A549 (cell line): ENCODE results near the gene FAM118B.

Source experiments
- EHF ChIP-seq: fragments of 250-450 bp; sonication (Bioruptor Pico); IDR thresholded peaks from 2 replicates; pipeline ENCODE4 v1.5.0; 2020; ENCODE audit warnings: mild to moderate bottlenecking
- HDAC2 ChIP-seq: fragments of 200-600 bp; sonication (generic); IDR thresholded peaks from 2 replicates; pipeline ENCODE4 v1.6.1; 2016
- HOXA7 ChIP-seq: fragments of 250-450 bp; sonication (Bioruptor Pico); IDR thresholded peaks from 2 replicates; pipeline ENCODE4 v1.5.0; 2020; ENCODE audit warnings: mild to moderate bottlenecking, moderate library complexity
- HOXB13 ChIP-seq: fragments of 250-450 bp; sonication (Bioruptor Pico); IDR thresholded peaks from 2 replicates; pipeline ENCODE4 v1.5.0; 2020; ENCODE audit warnings: low read depth, mild to moderate bottlenecking, moderate library complexity
- JUN ChIP-seq, 2 experiments: fragments of >200 bp; sonication (Bioruptor Twin); formaldehyde crosslinking; IDR thresholded peaks; 2 replicates in 1 of 2; 3 replicates in 1 of 2; pipeline ENCODE4 v1.6.1; 2016 to 2017
- POLR2A ChIP-seq: IDR thresholded peaks from 2 replicates; pipeline ENCODE4 v1.6.1; 2012; ENCODE audit warnings: mild to moderate bottlenecking, low read length
- RAD21 ChIP-seq, 2 experiments: fragments of >200 bp in 1 of 2; sonication (Bioruptor Twin) in 1 of 2; formaldehyde crosslinking in 1 of 2; IDR thresholded peaks in 1 of 2; conservative IDR thresholded peaks in 1 of 2; 2 replicates in 1 of 2; 3 replicates in 1 of 2; pipeline ENCODE4 v1.6.1; 2012 to 2018; ENCODE audit warnings: inconsistent platforms in 1 of 2
- TF ChIP-seq, protein P1 (sequence below): fragments of >200 bp; sonication (Bioruptor Twin); formaldehyde crosslinking; IDR thresholded peaks from 3 replicates; pipeline ENCODE4 v1.5.1; 2016
- TF ChIP-seq, protein P2 (sequence below): IDR thresholded peaks from 2 replicates; pipeline ENCODE4 v1.6.1; 2012
- TF ChIP-seq, protein P3 (sequence below): fragments of >200 bp; sonication (Bioruptor Twin); formaldehyde crosslinking; IDR thresholded peaks from 3 replicates; pipeline ENCODE4 v1.6.1; 2016
- TF ChIP-seq, protein P4 (sequence below): IDR thresholded peaks from 2 replicates; pipeline ENCODE4 v1.6.1; 2012

DNA sequence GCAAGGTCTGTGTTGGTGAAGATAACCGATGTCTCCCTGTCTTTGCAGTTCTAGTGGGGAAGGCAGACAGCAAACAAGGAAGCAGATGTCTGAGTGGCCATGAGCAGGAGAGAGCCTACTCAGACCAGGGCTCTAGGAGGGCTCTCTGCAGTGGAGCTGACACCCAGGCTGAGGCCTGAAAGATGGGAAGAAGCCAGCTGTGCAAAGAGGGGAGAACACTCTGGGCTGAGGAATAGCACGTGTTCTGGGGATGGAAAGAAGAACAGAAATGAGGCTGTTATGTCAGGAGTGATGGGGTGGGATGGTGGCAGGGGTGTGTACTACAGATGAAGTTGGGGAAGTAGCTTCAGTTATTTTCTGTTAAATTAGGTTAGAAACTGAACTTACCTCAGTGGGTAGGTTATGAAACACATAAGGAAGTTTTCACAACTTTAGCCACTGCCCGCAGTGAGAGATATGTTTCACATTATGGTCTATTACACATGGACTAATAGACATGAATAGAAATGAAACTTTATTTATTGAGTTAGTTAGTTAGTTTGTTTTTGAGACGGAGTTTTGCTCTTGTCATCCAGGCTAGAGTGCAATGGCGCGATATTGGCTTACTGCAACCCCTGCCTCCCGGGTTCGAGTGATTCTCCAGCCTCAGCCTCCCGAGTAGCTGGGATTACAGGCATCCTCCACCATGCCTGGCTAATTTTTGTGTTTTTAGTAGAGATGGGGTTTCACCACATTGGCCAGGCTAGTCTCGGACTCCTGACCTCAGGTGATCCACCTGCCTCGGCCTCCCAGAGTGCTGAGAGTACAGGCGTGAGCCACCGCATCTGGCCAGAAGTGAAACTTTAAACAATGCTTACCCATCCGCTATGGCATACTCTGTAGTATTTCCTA is 100.1 kb downstream of the FAM118B start:
- TF ChIP-seq HDAC2 = no peak
- TF ChIP-seq, protein P1, sequence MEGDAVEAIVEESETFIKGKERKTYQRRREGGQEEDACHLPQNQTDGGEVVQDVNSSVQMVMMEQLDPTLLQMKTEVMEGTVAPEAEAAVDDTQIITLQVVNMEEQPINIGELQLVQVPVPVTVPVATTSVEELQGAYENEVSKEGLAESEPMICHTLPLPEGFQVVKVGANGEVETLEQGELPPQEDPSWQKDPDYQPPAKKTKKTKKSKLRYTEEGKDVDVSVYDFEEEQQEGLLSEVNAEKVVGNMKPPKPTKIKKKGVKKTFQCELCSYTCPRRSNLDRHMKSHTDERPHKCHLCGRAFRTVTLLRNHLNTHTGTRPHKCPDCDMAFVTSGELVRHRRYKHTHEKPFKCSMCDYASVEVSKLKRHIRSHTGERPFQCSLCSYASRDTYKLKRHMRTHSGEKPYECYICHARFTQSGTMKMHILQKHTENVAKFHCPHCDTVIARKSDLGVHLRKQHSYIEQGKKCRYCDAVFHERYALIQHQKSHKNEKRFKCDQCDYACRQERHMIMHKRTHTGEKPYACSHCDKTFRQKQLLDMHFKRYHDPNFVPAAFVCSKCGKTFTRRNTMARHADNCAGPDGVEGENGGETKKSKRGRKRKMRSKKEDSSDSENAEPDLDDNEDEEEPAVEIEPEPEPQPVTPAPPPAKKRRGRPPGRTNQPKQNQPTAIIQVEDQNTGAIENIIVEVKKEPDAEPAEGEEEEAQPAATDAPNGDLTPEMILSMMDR = no peak
- no peak for TF ChIP-seq POLR2A
- no peak for TF ChIP-seq JUN (IDR thresholded peaks at IDR 0.05)
- no peak for TF ChIP-seq HOXA7 (CRISPR knock-in tag)
- TF ChIP-seq, protein P2, sequence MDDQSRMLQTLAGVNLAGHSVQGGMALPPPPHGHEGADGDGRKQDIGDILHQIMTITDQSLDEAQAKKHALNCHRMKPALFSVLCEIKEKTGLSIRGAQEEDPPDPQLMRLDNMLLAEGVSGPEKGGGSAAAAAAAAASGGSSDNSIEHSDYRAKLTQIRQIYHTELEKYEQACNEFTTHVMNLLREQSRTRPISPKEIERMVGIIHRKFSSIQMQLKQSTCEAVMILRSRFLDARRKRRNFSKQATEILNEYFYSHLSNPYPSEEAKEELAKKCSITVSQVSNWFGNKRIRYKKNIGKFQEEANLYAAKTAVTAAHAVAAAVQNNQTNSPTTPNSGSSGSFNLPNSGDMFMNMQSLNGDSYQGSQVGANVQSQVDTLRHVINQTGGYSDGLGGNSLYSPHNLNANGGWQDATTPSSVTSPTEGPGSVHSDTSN = no peak
- TF ChIP-seq, protein P3, sequence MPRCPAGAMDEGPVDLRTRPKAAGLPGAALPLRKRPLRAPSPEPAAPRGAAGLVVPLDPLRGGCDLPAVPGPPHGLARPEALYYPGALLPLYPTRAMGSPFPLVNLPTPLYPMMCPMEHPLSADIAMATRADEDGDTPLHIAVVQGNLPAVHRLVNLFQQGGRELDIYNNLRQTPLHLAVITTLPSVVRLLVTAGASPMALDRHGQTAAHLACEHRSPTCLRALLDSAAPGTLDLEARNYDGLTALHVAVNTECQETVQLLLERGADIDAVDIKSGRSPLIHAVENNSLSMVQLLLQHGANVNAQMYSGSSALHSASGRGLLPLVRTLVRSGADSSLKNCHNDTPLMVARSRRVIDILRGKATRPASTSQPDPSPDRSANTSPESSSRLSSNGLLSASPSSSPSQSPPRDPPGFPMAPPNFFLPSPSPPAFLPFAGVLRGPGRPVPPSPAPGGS = no peak
- no peak for TF ChIP-seq RAD21 (conservative IDR thresholded peaks at IDR 0.05 in 1 of 2, IDR thresholded peaks at IDR 0.05 in 1 of 2)
- TF ChIP-seq HOXB13 (CRISPR knock-in tag) = no peak
- TF ChIP-seq EHF (CRISPR knock-in tag) = no peak
- TF ChIP-seq, protein P4, sequence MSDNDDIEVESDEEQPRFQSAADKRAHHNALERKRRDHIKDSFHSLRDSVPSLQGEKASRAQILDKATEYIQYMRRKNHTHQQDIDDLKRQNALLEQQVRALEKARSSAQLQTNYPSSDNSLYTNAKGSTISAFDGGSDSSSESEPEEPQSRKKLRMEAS = no peak
